Activated CD4-positive, alpha-beta memory T cell treated with anti-CD3 and anti-CD28 coated beads, Interleukin-2, amount 10 ng/mL, durations not matched to agents 7 days and 5 days (primary cell): Measurements from ENCODE around the gene UROD. TPM values are rescaled to one million over a fixed set of nuclear protein-coding genes. Genes with fewer than 3 reads are reported as not detected.
"Not testable (repeated sequence)": the region's sequence is repeated elsewhere in the genome, so short reads cannot be mapped to it uniquely, and the experiment has no call there.

ENCODE experiments used
- CTCF ChIA-PET: fragments of 350-600 bp; sonication (Branson Sonifier 250); formaldehyde crosslinking; loops from one replicate; lab custom pipeline; 2021; ENCODE audit warnings: antibody characterized with exemption, inconsistent platforms; lab: Charles Lee
- POLR2A ChIA-PET: fragments of 350-600 bp; sonication (Branson Sonifier 250); formaldehyde crosslinking; loops from one replicate; lab custom pipeline; 2021; ENCODE audit warnings: antibody characterized with exemption; lab: Charles Lee
- DNase-seq: peaks from one replicate; pipeline ENCODE4 v3.0.0-alpha.2; 2020
- H3K27ac Mint-ChIP-seq: one replicate; pipeline ENCODE4 v1.8.0; 2021; ENCODE audit warnings: mild to moderate bottlenecking, mixed read lengths
- H3K27me3 Mint-ChIP-seq: one replicate; pipeline ENCODE4 v1.8.0; 2021; ENCODE audit warnings: mixed read lengths
- H3K36me3 Mint-ChIP-seq: one replicate; pipeline ENCODE4 v1.8.0; 2021; ENCODE audit warnings: low read depth, mixed read lengths
- H3K4me1 Mint-ChIP-seq: one replicate; pipeline ENCODE4 v1.8.0; 2021; ENCODE audit warnings: mixed read lengths
- H3K4me3 Mint-ChIP-seq: one replicate; pipeline ENCODE4 v1.8.0; 2021; ENCODE audit warnings: mild to moderate bottlenecking, mixed read lengths
- H3K9me3 Mint-ChIP-seq: one replicate; pipeline ENCODE4 v1.8.0; 2021; ENCODE audit warnings: mixed read lengths
- total RNA-seq, 2 experiments: library from RNA; stranded (reverse); gene quantifications; one replicate each; pipeline ENCODE4 v1.2.3, GENCODE V29; 2021

The UROD gene
- total RNA-seq, 2 experiments from 2014 or later, result 67.1 to 74.9 TPM

DNA sequence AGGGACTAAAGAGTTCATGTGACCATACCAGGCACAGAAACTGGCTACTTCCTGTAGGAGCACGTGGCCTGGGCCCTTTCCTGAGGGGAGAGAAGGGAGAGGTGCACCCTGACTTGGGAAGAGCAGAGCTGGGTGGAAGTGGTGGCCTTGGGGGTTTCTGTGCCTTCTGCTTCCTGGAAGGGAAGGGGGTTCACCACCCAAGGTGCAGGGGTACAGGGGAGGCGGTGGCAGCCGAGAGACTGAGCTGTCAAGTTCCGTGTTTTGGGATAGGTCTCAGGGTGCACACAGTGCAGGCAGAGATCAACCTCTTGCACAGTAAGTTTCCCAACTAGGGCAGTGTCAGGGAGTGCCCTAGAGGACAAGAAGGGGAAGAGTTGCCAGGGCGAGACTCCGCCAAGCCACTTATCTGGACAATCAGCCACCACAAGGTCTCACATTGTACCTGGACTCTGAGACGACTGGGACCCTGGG, 11.0 kb upstream of the UROD start:
- H3K27me3 Mint-ChIP-seq, result no peaks in the 10 kb centered on the region
- H3K4me1 Mint-ChIP-seq, result peaks cover 9% of the 10 kb centered on the region
- H3K4me3 Mint-ChIP-seq, result no peak overlapping the region
- DNase-seq, result no peak
- H3K9me3 Mint-ChIP-seq, result no peaks in the 10 kb centered on the region
- ChIA-PET POLR2A (interaction anchor here (1.0 kb wide), 1 partner anchor 10 kb away, joined by 3 read pairs; the partner anchor contains the start of gene HECTD3), CTCF (no interaction called here)
- H3K36me3 Mint-ChIP-seq, result peaks cover 35% of the 10 kb centered on the region
- H3K27ac Mint-ChIP-seq, result peak overlapping the region; percentile 18

DNA sequence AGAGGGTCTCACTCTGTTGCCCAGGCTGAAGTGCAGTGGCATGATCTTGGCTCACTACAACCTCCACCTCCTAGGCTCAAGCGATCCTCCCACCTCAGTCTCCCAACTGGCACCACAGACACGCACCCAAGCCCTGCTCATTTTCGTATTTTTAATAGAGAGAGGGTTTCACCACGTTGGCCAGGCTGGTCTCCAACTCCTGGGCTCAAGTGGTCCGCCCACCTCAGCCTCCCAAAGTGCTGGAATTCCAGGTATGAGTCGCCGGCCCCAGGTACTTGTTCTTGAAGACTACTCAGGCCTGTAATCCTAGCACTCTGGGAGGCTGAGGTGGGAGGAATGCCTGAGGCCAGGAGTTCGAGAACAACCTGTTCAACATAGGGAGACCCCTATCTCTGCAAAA, 10.5 kb upstream of the UROD start:
- CTCF ChIA-PET, H3K4me3 Mint-ChIP-seq, H3K27me3 Mint-ChIP-seq, H3K9me3 Mint-ChIP-seq, DNase-seq, H3K27ac Mint-ChIP-seq, H3K4me1 Mint-ChIP-seq, POLR2A ChIA-PET: not testable (repeated sequence)
- H3K36me3 Mint-ChIP-seq, result peaks cover 38% of the 10 kb centered on the region

DNA sequence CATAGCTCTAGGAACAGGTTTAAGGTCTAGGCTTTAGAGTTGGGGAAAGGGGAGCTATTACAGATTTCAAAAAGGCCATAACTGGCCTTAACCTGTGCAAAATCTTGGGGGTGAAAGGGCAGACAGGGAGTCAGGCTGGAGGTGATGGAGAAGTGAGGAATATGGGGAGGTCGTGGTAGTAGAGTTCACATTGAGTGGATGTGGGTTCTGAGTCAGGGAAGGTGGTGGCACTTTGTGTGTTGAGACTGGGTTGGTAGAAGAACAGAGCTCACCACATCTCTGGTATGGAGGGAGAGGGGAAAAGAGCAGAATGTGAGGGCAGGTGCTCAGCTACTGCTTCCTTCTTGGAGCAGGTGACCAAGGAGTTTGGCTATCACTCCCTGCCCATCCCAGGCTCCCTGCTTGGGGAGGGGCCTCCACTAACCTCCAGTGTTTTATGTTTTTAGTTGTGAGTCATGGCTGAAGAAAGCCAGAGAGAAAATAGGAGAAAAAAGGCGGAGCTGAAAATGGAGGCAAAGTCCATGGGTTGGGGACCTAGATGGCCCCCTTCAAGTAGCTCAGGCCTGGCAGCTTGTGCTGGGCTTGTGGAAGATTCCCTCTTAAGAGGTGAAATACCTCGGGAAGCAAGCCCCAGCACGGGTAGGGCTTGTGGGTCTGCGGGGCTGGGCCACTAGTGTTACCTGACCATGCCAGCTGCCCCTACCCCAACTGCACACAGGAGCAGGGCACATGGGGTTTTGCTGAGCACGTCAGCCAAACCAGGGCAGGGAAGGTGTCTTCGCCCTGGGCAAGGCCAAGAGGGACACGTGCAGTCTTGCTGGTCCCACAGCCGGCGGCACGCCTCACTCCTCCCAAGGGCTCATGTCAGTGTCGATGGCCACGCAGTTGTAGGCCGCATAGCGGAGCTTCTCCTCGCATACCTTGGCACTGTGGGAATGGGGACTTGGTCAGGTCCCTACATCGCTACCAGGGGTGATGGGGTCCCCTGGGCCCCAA, 9.1 kb upstream of the UROD start:
- ChIA-PET POLR2A (interaction anchor here (1.0 kb wide), 2 partner anchors 9 to 301 kb away, joined by 3 read pairs; partner anchors contain the start of gene UROD), CTCF (interaction anchor here (0.6 to 1.4 kb wide), 3 partner anchors 12 to 82 kb away, joined by 3 to 5 read pairs (median 4); partner anchors contain the start of gene EIF2B3)
- H3K4me3 Mint-ChIP-seq, result no peak overlapping the region
- H3K36me3 Mint-ChIP-seq, result peaks cover 49% of the 10 kb centered on the region
- H3K9me3 Mint-ChIP-seq, result no peaks in the 10 kb centered on the region
- no peak for DNase-seq
- peaks cover 9% of the 10 kb centered on the region for H3K4me1 Mint-ChIP-seq
- no peak overlapping the region for H3K27ac Mint-ChIP-seq
- no peaks in the 10 kb centered on the region for H3K27me3 Mint-ChIP-seq

GRCh38 chr1:45003741-45004140, 8.3 kb upstream of the UROD start:
- POLR2A ChIA-PET, result interaction anchor here (1.6 kb wide), 1 partner anchor 195 kb away, joined by 4 read pairs; no protein-coding TSS in a partner anchor
- H3K27ac Mint-ChIP-seq, result no peak overlapping the region

GRCh38 chr1:45004281-45004920, 7.7 kb upstream of the UROD start:
- Mint-ChIP-seq H3K4me1 (peaks cover 12% of the 10 kb centered on the region), H3K27ac (no peak overlapping the region), H3K27me3 (no peaks in the 10 kb centered on the region), H3K9me3 (no peaks in the 10 kb centered on the region), H3K36me3 (peaks cover 61% of the 10 kb centered on the region), H3K4me3 (no peak overlapping the region)
- ChIA-PET POLR2A (interaction anchor here (1.6 kb wide), 1 partner anchor 195 kb away, joined by 4 read pairs; no protein-coding TSS in a partner anchor), CTCF (interaction anchor here (1.8 kb wide), 1 partner anchor 14 kb away, joined by 6 read pairs; no protein-coding TSS in a partner anchor)
- no peak for DNase-seq

More at GRCh38 chr1:45003741-45004140, 8.3 kb upstream of the UROD start:
- Mint-ChIP-seq H3K4me1 (peaks cover 9% of the 10 kb centered on the region), H3K4me3 (no peak overlapping the region), H3K27me3 (no peaks in the 10 kb centered on the region), H3K36me3 (peaks cover 55% of the 10 kb centered on the region), H3K9me3 (no peaks in the 10 kb centered on the region)
- no peak for DNase-seq
- CTCF ChIA-PET, result interaction anchor here (0.6 to 1.4 kb wide), 2 partner anchors 13 to 81 kb away, joined by 4 to 5 read pairs; no protein-coding TSS in a partner anchor

DNA sequence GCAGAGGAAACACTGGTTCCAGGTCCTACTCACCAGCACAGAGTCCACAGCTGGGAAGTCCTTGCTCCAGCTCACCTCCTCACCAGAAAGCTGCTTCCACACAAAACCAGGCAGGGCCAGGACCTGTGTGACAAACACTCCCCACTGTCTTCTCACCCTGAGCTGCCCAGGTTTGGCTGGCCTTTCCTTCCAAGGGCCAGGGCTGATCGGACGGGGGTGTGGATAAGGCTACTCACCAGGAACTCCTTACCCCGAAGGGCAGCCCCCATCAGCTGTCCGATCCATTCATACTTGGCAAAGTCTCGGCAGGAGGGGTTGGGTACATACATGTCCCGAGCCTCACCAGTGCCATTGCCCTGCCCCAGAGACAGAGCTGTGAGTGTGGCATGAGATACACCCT, 6.3 kb upstream of the UROD start:
- H3K4me3 Mint-ChIP-seq, result no peak overlapping the region
- CTCF ChIA-PET, result interaction anchor here (1.8 kb wide), 1 partner anchor 13 kb away, joined by 6 read pairs; no protein-coding TSS in a partner anchor
- H3K36me3 Mint-ChIP-seq, result peaks cover 60% of the 10 kb centered on the region
- peaks cover 19% of the 10 kb centered on the region for H3K4me1 Mint-ChIP-seq
- no peaks in the 10 kb centered on the region for H3K9me3 Mint-ChIP-seq
- no peak overlapping the region for H3K27ac Mint-ChIP-seq
- no peak for DNase-seq
- H3K27me3 Mint-ChIP-seq, result no peaks in the 10 kb centered on the region
- POLR2A ChIA-PET, result no interaction called here

- no peaks in the 10 kb centered on the region for H3K9me3 Mint-ChIP-seq
- DNase-seq, result no peak
- H3K27me3 Mint-ChIP-seq, result no peaks in the 10 kb centered on the region
- peaks cover 24% of the 10 kb centered on the region for H3K4me1 Mint-ChIP-seq
- H3K36me3 Mint-ChIP-seq, result peaks cover 54% of the 10 kb centered on the region
- POLR2A ChIA-PET, result no interaction called here
- no peak overlapping the region for H3K27ac Mint-ChIP-seq
- H3K4me3 Mint-ChIP-seq, result no peak overlapping the region
- CTCF ChIA-PET, result no interaction called here
These were observed 4.7 kb upstream of the UROD start for GRCh38 chr1:45007311-45007710.

GRCh38 chr1:45008076-45008475, 4.0 kb upstream of the UROD start:
- H3K9me3 Mint-ChIP-seq, result no peaks in the 10 kb centered on the region
- H3K36me3 Mint-ChIP-seq, result peaks cover 47% of the 10 kb centered on the region
- CTCF ChIA-PET, result no interaction called here
- H3K27me3 Mint-ChIP-seq, result no peaks in the 10 kb centered on the region
- POLR2A ChIA-PET, result interaction anchor here (1.5 kb wide), 1 partner anchor 286 kb away, joined by 3 read pairs; no protein-coding TSS in a partner anchor
- H3K4me1 Mint-ChIP-seq, result peaks cover 30% of the 10 kb centered on the region
- no peak for DNase-seq
- no peak overlapping the region for H3K4me3 Mint-ChIP-seq
- no peak overlapping the region for H3K27ac Mint-ChIP-seq

- H3K4me1 Mint-ChIP-seq, result peaks cover 35% of the 10 kb centered on the region
- no peak for DNase-seq
- no peak overlapping the region for H3K27ac Mint-ChIP-seq
- no peaks in the 10 kb centered on the region for H3K9me3 Mint-ChIP-seq
- no peak overlapping the region for H3K4me3 Mint-ChIP-seq
- peaks cover 43% of the 10 kb centered on the region for H3K36me3 Mint-ChIP-seq
- CTCF ChIA-PET, result no interaction called here
- H3K27me3 Mint-ChIP-seq, result no peaks in the 10 kb centered on the region
- POLR2A ChIA-PET, result interaction anchor here (1.5 kb wide), 1 partner anchor 287 kb away, joined by 3 read pairs; no protein-coding TSS in a partner anchor
These were observed 3.5 kb upstream of the UROD start for GRCh38 chr1:45008516-45008915.

DNA sequence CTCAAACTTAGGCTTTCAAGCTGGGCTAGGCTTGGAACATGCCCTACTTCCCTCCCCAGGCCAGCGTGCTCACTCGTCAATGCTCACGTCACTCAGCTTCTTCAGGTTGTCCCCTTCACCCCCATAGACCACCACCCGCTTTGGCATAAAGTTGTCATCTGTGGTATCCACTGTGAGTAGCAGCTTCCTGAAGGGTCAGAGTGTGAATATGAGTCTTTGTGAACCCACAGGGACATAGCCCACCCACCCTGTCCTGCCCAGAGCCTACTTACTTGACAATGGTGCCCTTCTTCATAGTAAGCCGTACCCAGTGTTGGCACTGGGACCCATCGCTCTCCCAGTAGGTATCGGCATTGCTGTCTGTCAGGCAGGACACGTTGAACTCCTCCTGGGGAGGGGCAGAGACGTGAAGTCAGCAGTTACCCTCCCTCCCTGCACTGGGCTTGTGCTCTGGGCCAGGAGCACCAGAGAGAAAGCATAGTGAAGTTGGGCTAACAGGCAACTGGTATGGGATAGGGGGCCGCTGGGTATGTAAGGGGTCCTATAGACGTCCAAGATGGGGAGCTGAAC, 2.7 kb upstream of the UROD start:
- Mint-ChIP-seq H3K36me3 (peaks cover 43% of the 10 kb centered on the region), H3K27ac (no peak overlapping the region), H3K27me3 (no peaks in the 10 kb centered on the region), H3K4me1 (peaks cover 43% of the 10 kb centered on the region), H3K9me3 (no peaks in the 10 kb centered on the region), H3K4me3 (peak overlapping the region; percentile 81)
- CTCF ChIA-PET, result interaction anchor here (3.4 to 12.8 kb wide), 4 partner anchors 23 to 293 kb away, joined by 16 to 331 read pairs (median 22); partner anchors contain the start of genes EIF2B3 and PLK3
- POLR2A ChIA-PET, result interaction anchor here (0.9 to 5.8 kb wide), 14 partner anchors 23 to 575 kb away, joined by 3 to 76 read pairs (median 31); partner anchors contain the start of genes EIF2B3, HPDL, MUTYH and NASP
- DNase-seq, result no peak

DNA sequence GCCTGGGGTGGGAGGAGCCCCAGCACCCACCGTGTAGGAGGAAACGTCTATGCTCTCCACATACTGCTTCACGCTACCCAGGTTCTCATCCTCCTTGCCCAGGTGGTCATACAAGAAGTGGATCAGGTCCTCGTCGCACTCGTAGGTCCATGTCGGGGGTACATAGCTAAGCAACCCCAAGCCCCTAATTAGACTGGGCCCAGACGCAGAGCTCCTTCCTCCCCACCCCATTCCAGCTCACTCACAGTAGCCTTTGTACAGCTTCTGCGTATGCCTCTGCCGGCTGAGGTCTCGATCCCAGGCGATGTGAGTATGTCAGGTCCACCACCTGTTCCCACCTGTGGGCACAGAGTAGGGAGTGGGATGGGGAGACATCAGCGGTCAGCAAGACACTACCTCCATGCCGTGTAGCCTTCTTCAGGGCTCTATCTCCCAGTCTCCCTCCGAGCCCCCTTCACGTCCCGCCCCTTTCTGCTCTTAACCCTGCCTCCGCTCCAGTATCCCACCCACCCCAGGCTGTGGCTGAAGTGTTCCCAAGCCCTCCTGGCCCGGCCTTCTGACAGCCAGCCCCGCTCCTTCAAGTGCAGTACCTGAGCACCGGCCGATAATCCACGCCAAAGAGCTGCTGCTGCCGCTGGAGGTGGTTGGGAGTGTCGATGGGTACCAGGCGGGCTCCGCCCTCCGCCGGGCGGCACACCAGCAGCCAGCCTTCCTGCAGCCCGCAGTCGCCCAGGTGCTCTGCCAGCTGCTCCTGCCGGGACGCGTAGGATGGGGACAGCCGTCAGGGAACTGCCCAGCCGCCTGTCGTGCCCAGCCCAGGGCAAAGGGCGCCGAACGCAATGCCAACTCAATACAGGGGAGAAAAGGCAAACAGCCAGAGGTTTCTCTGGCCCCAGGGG, 1.8 kb upstream of the UROD start:
- Mint-ChIP-seq H3K27ac (peak overlapping the region; percentile 52), H3K9me3 (no peaks in the 10 kb centered on the region), H3K36me3 (peaks cover 39% of the 10 kb centered on the region), H3K4me1 (peaks cover 47% of the 10 kb centered on the region), H3K27me3 (no peaks in the 10 kb centered on the region), H3K4me3 (peak overlapping the region; percentile 81)
- peak; percentile 35 for DNase-seq
- ChIA-PET POLR2A (interaction anchor here (0.6 to 5.8 kb wide), 34 partner anchors 10 to 574 kb away, joined by 3 to 76 read pairs (median 6); partner anchors contain the start of genes BEST4, BTBD19, DYNLT4 and EIF2B3), CTCF (interaction anchor here (0.7 to 12.8 kb wide), 17 partner anchors 8 to 490 kb away, joined by 3 to 331 read pairs (median 15); partner anchors contain the start of genes CCDC163, EIF2B3, MMACHC and MUTYH)
